ENCODE results near the gene GABRG3.

GABRG3 gene

DNA sequence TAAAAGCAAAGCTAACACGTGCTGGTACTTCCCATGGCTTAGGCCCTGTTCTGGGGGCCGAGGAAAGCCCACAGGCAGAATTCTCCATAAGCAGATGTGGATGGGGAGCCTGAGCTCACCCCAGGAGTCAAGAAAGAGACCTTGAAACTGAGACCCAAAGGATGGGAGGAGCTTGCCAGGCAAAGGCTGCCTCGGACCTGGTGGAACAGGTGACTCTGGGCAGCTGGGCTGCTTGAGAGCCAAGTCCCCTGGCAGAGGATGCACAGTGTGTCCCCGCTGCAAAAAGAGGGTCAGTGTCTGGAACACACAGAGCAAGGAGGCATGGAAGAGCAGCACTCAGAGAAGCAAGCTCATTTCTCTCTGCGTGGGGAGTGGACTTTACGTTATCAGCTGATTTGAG, 528.7 kb downstream of the GABRG3 start:
- DNase-seq (ENCODE audit: low read depth in 2 of 2): no peak

DNA sequence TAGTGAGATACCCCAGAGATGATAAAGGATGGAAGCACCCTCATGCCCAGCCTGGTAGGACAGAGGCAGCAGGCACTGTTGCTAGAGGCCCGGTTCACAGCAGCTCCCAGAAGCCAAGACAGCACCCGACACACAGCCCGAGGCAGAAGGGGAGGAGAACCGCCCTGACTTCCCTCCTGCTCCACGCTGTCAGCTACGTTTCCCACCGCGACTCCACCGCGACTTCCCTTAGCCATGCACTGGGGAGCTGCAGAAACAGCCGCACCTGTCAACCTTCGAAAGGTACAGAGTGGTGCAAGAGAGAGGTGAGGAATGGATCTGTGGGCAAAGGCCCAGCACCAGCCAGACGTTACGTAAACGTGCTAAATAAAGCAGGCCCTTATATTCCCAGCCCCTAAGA, 529.2 kb downstream of the GABRG3 start:
- DNase-seq (ENCODE audit: low read depth in 2 of 2): no peak

DNA sequence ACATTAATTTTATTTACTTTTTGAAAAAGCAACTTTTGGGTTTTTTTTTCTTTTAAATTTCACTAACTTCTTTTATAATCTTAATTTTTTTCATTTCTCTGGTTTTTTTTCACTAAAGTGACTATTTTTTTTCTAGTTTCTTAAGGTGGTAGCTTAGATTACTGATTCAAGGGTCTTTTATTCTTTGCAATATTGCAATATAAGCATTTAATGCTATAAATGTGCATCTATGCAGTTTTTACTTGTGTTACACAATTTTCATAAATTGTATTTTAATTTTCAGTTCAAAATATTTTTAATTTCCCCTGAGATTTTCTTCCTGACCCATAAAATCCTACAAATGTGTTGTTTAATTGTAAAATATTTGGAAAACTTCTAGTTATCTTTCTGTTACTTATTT, 535.8 kb downstream of the GABRG3 start:
- DNase-seq (ENCODE audit: low read depth in 2 of 2): no peak

DNA sequence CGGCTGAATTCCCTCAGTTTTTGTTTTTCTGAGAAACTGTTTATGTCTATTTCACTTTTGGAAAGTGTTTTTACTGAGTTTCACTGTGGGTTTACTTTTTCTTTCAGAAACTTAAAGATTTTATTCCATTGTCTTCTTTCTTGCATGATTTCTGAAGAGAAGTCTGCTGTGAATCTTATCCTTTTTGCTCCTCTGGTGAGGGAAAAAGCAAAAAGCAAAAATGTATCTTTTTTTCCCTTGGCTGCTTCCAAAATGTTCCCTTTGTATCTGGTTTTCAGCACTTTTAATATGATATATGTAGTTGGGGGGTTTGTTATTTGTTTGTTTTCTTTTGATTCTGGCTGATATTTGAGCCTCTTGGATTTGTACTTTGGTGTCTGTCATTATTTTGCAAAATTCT, 538.0 kb downstream of the GABRG3 start:
- no peak for DNase-seq (ENCODE audit: low read depth in 2 of 2)

DNA sequence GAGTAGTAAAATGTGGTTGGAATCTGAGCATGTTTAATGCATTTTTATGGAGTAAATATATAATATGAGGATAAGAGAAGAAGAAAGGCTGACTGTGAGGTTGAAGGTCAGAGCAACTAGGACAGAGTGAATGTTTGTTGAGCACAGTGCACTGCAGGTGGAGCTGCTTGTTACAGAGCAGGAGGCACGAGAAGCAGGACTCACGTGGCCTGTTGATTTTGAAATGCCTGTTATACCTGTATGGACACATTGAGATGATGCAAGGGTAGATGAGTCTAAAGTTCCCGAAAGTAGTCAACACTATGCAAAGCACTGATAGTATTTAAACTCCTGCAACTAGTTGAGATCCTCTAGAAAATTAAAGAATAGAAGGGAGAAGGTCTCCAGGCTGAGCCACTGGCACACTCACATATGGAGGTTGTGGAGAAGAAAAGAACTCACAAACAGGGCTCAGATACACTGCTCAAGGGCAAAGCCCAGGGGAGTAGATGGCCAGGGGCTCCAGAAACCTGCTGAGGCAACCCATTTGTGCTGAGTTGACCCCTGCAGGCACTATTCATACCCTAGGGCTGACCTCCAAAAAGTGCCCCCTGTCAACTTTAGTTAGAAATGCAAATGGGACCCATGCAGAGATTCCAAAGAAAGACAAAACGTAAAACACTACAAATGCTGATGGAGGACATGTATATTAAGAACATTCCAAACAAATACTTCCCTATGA, 541.5 kb downstream of the GABRG3 start:
- DNase-seq (ENCODE audit: low read depth in 2 of 2): no peak

DNA sequence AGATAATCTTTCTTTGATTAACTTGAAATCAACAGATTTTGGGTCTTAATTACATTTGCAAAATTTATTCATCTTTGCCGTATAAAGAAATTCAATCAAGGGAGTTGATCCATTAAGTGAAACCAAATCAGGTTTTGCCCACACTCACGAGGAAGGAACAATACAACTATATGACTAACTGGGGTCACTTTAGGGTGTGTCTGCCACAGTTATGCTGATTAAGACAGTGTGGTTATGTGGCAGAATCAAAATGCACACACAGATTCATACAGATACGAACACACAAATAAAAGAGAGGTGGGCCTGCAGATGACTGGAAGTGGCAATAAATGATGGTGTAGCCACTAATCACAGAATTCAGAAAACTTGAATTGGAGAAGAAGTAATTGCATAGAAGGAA, 543.5 kb downstream of the GABRG3 start:
- no peak for DNase-seq (ENCODE audit: low read depth in 2 of 2)

DNA sequence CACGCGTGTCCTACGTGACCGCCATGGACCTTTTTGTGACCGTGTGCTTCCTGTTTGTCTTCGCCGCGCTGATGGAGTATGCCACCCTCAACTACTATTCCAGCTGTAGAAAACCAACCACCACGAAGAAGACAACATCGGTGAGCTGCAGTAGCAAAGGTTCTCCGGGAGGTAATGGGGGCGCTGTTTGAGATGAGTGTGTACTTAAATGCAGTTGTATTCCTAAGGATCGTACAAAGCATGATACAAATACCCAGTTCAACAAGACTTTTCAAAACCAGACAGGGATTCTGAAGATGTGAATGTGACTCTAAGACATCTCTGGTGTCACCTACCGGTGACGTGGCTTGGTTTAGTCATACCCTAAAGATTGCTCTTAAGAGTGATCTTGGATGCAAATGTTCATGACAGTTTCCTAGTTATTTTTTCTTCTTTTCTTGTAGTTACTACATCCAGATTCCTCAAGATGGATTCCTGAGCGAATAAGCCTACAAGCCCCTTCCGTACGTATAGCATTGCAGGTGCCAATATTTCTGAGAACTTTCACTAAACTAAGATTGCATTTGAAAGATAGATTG, 556.6 kb downstream of the GABRG3 start:
- no peak for DNase-seq (ENCODE audit: low read depth in 2 of 2)

DNA sequence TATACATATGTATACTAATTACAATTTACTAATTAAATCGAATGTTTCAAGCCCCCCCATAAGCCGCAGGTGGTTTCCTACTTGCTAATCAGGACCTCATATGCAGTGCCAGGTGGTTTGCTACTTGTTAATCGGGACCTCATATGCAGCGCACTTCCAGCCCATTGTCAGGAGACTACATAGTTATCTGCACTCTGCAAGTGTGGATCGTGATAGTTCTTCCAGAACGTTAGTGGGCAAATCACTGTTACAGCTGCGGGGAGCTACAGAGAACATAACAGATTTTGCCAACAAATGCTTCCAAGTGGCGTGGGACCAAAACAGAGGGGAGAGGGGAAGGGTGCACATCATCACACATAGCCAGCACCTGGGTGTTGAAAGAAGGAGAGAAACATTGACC, 558.4 kb downstream of the GABRG3 start:
- DNase-seq (ENCODE audit: low read depth in 2 of 2): no peak

DNA sequence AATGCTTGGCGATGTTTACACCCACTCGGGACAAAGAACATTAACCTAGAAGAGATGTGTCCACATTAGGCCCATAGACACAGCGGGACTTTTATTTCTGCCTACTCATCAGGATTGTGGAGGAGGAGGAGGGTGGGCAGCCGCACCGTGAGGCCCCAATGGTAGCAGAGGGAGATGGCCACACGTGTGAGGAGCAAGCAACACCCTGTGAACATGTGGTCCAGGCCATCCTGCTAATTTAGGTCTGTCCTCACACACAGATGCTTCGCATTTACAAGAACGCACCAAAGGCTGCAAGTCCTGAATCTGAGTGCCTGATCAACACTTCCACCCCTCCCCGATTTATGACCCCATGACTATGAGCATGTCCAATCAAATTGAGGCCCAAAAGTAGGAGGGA, 560.0 kb downstream of the GABRG3 start:
- no peak for DNase-seq (ENCODE audit: low read depth in 2 of 2)

DNA sequence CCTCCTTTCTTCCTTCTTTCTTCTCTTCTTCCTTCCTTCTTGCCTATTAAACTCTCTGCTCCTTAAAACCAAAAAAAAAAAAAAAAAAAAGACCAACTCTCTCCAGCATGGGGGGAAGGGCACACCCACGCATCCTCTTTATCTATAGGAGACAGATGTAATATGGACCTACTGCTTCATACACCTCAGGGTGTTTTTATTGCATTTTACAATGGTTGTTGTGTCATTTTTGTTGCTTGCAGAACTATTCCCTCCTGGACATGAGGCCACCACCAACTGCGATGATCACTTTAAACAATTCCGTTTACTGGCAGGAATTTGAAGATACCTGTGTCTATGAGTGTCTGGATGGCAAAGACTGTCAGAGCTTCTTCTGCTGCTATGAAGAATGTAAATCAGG, 561.4 kb downstream of the GABRG3 start:
- DNase-seq (ENCODE audit: low read depth in 2 of 2): no peak

DNA sequence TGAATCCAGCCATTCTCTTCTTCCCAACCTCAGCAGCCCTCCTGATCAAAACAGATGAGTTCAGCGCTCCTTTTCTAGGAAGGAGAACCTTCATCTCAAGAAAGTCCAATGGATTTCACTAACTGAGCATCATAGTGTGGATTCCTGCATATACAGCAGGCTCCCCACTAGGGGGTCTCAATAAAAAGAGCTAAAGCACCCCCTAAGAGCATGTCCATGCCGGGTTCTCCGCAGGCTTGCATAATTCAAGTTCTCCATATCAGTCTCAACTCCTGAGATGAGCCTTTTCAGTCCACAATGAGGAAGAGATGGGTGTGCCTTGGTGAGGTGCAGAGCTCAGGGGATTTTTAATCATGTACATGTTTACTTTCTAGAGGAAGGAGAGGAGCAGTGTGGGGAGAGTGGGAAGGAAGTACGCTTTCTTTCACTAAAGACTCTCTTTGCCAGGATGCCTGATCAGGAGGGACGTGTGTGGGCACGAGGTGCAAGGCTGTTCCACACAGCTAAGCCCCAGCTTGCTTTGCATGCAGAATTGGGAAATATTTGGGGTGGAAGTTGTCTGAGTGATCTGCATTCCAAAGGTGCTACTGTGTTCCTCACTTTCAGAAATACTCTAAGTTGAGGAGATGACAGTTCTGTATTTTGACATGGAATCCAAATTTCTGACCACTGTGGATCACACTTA, 564.6 kb downstream of the GABRG3 start:
- no peak for DNase-seq (ENCODE audit: low read depth in 2 of 2)

DNA sequence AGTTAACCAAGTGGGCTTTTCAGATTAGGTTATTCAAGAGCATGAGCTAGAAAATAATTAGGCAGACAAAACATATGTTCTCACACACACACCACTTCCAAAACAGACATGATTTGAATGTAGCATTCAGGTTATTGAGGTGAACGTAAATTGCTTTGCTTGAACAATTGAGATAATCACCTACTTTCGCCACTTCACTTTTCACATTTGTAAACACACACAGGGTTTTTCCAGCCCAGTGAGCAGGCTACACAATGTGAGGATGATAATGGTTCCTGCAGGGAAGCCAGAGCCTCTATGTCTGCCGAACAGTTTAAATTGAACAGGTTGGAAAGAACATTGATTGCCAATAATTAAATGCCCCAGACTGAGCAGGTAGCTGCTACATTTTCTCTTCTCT, 567.3 kb downstream of the GABRG3 start:
- no peak for DNase-seq (ENCODE audit: low read depth in 2 of 2)

DNA sequence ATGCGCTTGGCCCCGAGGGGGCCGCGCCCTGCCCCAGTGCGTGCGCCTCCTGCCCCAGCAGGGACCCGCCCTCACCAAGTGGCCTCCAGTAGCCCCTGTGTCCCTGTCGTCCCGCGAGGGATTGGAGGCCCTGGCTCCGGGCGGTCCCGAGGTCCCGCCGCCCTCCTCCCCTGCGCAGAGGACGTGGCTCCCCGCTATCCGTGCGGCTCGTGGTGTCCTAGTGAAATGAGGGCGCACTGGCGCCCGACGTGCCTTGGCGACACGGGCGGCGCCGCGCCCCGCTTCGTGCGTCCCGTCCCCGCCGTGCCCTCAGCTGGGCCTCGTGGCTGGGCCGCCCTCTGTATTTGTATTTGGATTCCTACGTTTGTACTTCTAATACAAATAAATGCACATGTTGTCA, 570.6 kb downstream of the GABRG3 start:
- no peak for DNase-seq (ENCODE audit: low read depth in 2 of 2)

DNA sequence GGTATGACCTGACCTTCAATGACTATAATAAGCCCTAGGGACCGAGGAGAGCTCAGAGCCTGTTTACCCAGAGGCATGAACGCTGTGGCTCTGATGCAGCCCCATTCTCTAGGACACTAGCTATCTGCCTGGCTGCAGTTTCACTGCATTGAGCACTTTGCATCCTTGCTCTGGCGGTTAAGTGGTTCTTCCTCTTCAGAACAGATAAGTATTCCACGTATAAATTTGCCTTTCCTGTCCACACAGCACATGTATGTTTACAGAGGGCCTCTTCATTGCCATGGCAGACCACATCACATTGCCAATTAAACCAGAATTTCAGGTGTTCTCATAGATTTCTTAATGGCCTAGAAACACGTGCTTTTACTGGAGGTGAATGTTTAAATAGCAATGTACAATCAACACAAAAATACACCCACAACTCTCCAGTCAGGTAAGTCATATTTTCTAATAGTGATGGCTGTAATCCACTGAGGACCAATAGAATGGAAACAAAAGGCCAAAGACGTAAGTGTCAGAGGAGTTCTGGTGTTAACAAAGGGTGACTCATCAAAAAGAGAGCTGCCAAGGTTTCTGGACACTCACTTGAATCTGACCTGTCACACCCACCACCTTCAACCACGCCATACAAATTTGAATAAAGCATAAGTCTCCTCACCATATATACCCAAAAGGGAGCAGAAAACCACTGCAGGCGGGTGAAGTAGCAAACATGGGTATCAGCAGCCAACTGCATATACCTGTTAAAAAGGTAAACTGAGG, 574.7 kb downstream of the GABRG3 start:
- DNase-seq (ENCODE audit: low read depth in 2 of 2): no peak

DNA sequence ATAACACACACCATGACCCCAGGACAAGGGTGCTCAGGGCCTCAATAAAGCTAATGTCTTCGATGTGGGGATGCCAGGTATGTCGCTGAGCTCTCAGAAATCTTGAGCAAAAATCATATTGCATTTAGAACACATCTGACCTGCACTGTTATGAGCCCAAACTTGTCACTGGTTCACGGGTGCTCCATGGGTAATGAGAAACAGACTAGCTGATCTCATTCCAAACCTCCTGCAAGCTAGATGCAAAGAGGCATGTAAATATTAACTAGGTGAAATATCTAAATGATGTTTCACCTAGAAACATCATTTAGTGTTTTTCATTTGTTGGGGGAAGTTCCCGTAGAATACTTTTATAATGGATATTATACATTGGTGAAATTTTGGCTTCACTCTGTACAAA, 578.8 kb downstream of the GABRG3 start:
- DNase-seq (ENCODE audit: low read depth in 2 of 2): no peak

DNA sequence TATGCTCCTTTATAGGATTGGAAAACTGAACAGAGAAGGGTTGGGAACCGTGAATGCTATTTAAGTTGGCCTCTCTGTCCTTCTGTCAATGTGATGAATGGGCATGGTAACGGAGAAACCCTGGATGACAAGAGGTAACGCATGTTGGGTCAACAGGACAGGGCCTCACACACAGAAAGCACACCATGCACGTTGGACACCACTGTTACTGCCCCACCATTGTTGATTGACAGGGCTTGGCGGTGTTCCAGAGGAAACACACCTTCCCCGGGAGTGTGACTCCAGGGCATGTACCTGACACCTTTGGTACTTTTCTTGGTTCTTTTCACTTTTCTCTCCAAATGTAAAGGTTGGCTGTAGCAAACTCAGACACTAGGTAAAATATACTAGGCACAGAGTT, 579.7 kb downstream of the GABRG3 start:
- no peak for DNase-seq (ENCODE audit: low read depth in 2 of 2)

DNA sequence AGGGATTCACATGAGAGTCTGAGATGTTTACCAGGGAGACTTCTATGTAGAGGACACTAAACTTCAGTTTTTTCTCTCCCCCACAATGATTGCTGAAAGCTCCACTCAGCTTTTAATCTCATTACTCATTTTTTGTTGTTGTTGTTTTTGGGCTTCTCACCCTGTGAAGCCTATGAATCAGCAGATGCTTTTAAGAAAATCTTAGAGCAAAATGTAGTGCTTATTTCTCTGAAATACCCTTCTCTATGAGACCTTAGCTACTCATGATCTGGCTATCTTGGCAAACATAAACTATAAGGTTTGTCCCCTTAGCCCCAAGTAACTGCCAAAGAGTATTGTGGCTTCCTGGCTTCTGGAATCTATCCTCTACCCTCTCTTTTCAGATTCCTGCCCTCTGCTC, 590.8 kb downstream of the GABRG3 start:
- DNase-seq (ENCODE audit: low read depth in 2 of 2): no peak

DNA sequence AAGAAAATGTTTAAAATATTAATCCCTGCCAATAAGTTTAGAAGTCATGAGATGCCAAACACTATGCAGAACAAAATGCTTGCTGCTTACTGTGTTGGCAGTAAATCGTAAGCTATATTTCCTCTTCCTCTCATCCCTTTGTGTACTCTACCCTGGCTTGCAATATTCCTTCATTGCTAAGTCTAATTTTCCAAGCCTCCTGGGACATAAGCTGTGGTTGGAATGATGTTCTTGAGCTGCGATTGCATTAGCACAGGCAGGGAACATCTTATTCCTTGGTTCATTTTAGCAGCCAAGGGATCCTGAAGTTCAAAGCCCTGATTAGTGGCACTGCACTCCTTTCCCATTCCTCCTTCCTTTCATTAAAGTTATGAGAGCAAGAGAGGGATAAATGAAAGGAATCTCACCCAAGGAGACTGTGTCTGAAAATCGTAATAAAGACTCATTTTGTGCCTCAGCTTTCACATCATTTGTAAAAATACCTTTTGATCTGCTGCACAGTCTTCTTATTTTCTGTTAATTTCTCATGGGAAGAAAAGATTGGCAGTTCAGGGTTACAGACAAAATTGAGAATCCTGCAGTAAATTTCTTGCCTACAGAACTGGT, 592.9 kb downstream of the GABRG3 start:
- no peak for DNase-seq (ENCODE audit: low read depth in 2 of 2)

DNA sequence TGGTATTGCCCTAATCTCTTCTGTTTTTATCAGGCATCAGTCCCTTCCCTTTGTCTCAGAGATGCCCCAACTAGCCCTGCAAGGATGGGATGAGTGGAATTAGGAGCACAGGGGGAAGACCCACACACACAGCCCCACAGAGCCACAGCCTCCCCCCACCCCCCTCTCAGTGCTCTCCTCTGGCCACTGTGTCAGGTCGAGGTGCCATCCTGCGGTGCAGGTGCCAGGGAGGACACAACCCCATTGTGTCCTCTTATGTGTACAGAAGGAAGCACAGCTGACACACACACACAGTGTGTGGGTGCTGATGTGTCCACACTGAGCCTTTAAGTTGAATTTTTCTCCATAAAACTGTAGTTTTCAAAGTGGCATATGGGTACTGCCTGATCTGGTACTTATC, 593.7 kb downstream of the GABRG3 start:
- DNase-seq (ENCODE audit: low read depth in 2 of 2): no peak

DNA sequence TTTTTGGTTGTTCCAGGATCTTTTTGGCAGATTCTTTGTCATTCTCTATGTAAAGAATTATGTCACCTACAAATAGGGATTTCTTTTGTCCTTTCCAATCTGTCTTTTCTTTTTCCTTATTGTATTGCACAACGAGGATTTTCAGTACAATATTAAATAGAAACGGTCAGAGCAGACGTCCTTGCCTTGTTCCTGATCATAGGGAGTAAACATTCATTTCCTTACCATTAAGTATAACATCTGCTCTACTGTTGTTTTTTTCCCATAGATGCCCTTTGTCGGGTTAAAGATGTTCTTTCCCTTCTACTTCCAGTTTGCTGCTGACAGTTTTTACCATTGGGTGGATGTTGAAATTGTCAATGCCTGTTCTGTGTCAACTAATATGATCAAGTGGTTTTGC, 599.8 kb downstream of the GABRG3 start:
- no peak for DNase-seq (ENCODE audit: low read depth in 2 of 2)

DNA sequence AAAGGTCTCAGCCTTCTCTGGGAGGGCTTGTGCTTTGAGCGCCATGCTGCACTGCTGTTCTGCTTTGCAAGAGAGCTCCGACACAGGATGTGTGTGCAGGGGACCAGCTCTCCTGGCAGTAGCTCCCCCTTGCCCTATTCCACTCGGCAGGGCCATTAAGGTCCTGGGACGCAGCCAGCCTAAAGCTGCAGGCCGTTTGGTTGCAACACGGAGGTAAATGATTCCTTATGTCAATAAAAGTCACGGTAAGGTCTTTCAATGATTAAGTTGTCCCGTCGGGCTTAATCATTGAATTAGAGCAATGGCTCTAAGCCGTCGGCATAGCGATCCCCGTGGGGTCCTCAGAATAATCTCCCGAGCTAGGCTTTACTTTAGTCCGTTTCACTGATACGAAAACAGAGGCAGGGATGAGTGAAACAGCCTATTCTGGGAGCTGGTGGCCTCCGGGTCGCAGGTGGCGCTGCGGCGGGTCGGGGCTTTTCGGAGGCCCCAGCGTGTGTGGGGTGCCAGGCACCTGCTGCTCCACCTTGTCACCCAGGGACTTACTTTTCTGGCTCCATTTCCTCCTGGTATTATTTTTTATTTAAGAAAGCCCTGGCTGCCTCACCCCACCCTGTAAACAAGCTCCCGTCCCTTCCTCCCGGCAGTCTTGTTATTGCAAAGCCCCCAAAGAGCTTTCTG, 603.0 kb downstream of the GABRG3 start:
- DNase-seq (ENCODE audit: low read depth in 2 of 2): no peak

Measured in stimulated activated CD8-positive, alpha-beta memory T cell treated with anti-CD3 and anti-CD28 coated beads, Interleukin-2, amount 100 ng/mL, for 1 hour (primary cell).